Measurements from ENCODE around the gene ELAVL4.

The ELAVL4 gene

DNA sequence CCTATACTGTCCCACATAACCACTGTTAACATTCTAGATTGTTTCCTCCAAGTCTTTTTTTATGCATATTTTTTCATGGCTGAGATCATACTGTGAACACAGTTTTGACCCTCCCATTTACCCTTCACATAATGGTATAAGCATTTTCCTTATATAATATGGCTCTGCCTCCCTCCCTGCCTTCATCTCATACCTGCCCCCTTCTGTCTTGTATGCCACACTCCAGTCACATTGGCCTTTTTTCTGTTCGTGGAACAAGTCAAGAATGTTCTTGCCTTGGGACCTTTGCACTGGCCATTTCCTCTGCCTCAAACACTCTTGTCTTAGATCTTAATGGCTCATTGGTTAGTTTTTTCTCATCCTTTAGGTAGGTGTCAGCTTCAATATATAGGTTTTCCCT lies 24.3 kb upstream of the ELAVL4 start:
- Histone ChIP-seq H3F3A (ENCODE audit: low read depth) (no peaks in the 10 kb centered on the region), H3K36me3 (ENCODE audit: insufficient read depth, low read length) (no peaks in the 10 kb centered on the region), H3K9ac (ENCODE audit: low read depth, low read length, poor library complexity, severe bottlenecking) (no peak overlapping the region), H3K4me1 (ENCODE audit: insufficient read depth, low read length, poor library complexity, severe bottlenecking) (no peaks in the 10 kb centered on the region), H3K27me3 (ENCODE audit: insufficient read depth, low read length, poor library complexity, severe bottlenecking) (no peaks in the 10 kb centered on the region), H3K79me2 (ENCODE audit: insufficient read depth, low read length) (no peaks in the 10 kb centered on the region), H3K4me3 (ENCODE audit: low read length, poor library complexity, severe bottlenecking) (no peak overlapping the region), H3K9me3 (ENCODE audit: insufficient read depth, low read depth, low read length) (no peaks in the 10 kb centered on the region), H2AFZ (ENCODE audit: low read length) (no peak overlapping the region), H3K4me2 (ENCODE audit: low read depth, low read length, poor library complexity, severe bottlenecking) (no peak overlapping the region), H3K9me2 (replicated peaks; ENCODE audit: low read depth, low read length) (no peaks in the 10 kb centered on the region), H4K20me1 (ENCODE audit: insufficient read depth, low read length, poor library complexity, severe bottlenecking) (no peaks in the 10 kb centered on the region)
- TF ChIP-seq, protein P1, sequence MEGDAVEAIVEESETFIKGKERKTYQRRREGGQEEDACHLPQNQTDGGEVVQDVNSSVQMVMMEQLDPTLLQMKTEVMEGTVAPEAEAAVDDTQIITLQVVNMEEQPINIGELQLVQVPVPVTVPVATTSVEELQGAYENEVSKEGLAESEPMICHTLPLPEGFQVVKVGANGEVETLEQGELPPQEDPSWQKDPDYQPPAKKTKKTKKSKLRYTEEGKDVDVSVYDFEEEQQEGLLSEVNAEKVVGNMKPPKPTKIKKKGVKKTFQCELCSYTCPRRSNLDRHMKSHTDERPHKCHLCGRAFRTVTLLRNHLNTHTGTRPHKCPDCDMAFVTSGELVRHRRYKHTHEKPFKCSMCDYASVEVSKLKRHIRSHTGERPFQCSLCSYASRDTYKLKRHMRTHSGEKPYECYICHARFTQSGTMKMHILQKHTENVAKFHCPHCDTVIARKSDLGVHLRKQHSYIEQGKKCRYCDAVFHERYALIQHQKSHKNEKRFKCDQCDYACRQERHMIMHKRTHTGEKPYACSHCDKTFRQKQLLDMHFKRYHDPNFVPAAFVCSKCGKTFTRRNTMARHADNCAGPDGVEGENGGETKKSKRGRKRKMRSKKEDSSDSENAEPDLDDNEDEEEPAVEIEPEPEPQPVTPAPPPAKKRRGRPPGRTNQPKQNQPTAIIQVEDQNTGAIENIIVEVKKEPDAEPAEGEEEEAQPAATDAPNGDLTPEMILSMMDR (conservative IDR thresholded peaks at IDR 0.05; ENCODE audit: low read length): no peak
- no peak for TF ChIP-seq EZH2phosphoT487 (IDR thresholded peaks at IDR 0.05; ENCODE audit: borderline replicate concordance)

DNA sequence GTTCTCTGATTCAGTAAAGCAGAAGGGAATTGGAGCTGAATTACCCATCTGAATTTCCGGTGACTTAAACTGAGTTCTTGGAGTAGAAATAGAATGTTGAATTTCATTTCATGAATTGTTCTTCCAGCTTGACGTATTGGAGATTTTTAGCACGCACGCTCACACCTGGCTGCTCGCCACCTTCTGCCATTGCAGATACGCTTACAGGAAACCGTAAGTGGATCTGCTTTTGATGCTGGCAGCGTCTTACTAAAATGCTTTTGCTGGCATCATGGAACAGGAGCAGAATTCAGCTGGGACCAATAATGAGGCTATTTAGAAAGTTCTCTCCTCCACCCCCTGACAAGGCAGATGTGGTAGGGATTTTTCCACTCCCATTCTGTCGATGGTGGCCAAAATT lies 17.7 kb upstream of the ELAVL4 start:
- H3K79me2 ChIP-seq (ENCODE audit: insufficient read depth, low read length): no peaks in the 10 kb centered on the region
- no peaks in the 10 kb centered on the region for H3K9me3 ChIP-seq (ENCODE audit: insufficient read depth, low read depth, low read length)

DNA sequence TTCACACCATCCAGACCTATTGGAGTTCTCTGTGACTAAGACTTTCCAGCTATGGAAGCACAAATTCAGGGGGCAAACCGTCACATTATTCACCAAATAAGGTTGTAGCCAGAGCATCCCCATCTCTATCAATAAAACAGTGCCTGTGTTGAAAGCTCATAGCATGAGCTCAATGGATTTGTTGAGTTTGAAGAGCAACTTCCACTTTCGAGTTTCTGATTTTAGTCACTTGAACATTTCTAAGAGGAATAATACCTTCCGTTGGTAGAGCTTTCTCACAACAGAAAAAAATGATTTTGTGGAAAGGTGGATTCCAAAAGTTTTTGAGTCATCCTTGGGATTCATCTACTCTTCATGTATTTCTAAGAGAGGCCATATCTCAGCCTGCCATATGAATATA lies 13.0 kb upstream of the ELAVL4 start:
- H3K9ac ChIP-seq (ENCODE audit: low read depth, low read length, poor library complexity, severe bottlenecking): no peak overlapping the region
- no peaks in the 10 kb centered on the region for H3F3A ChIP-seq (ENCODE audit: low read depth)
- H3K4me2 ChIP-seq (ENCODE audit: low read depth, low read length, poor library complexity, severe bottlenecking): no peak overlapping the region
- TF ChIP-seq EZH2phosphoT487 (IDR thresholded peaks at IDR 0.05; ENCODE audit: borderline replicate concordance): no peak
- TF ChIP-seq, protein P1 (conservative IDR thresholded peaks at IDR 0.05; ENCODE audit: low read length): no peak
- H3K79me2 ChIP-seq (ENCODE audit: insufficient read depth, low read length): no peaks in the 10 kb centered on the region
- H3K9me2 ChIP-seq (replicated peaks; ENCODE audit: low read depth, low read length): no peaks in the 10 kb centered on the region
- H3K4me3 ChIP-seq (ENCODE audit: low read length, poor library complexity, severe bottlenecking): no peak overlapping the region
- no peaks in the 10 kb centered on the region for H3K27me3 ChIP-seq (ENCODE audit: insufficient read depth, low read length, poor library complexity, severe bottlenecking)
- no peaks in the 10 kb centered on the region for H4K20me1 ChIP-seq (ENCODE audit: insufficient read depth, low read length, poor library complexity, severe bottlenecking)
- H3K36me3 ChIP-seq (ENCODE audit: insufficient read depth, low read length): no peaks in the 10 kb centered on the region
- no peaks in the 10 kb centered on the region for H3K9me3 ChIP-seq (ENCODE audit: insufficient read depth, low read depth, low read length)
- H3K4me1 ChIP-seq (ENCODE audit: insufficient read depth, low read length, poor library complexity, severe bottlenecking): no peaks in the 10 kb centered on the region
- no peak overlapping the region for H2AFZ ChIP-seq (ENCODE audit: low read length)

More for the DNA sequence above, 17.7 kb upstream of the ELAVL4 start:
- Histone ChIP-seq H4K20me1 (ENCODE audit: insufficient read depth, low read length, poor library complexity, severe bottlenecking) (no peaks in the 10 kb centered on the region), H3K27me3 (ENCODE audit: insufficient read depth, low read length, poor library complexity, severe bottlenecking) (no peaks in the 10 kb centered on the region), H3F3A (ENCODE audit: low read depth) (no peaks in the 10 kb centered on the region), H3K9me2 (replicated peaks; ENCODE audit: low read depth, low read length) (no peaks in the 10 kb centered on the region), H3K9ac (ENCODE audit: low read depth, low read length, poor library complexity, severe bottlenecking) (no peak overlapping the region), H3K36me3 (ENCODE audit: insufficient read depth, low read length) (no peaks in the 10 kb centered on the region), H2AFZ (ENCODE audit: low read length) (no peak overlapping the region), H3K4me2 (ENCODE audit: low read depth, low read length, poor library complexity, severe bottlenecking) (no peak overlapping the region), H3K4me3 (ENCODE audit: low read length, poor library complexity, severe bottlenecking) (no peak overlapping the region), H3K4me1 (ENCODE audit: insufficient read depth, low read length, poor library complexity, severe bottlenecking) (no peaks in the 10 kb centered on the region)
- TF ChIP-seq, protein P1 (conservative IDR thresholded peaks at IDR 0.05; ENCODE audit: low read length): no peak
- no peak for TF ChIP-seq EZH2phosphoT487 (IDR thresholded peaks at IDR 0.05; ENCODE audit: borderline replicate concordance)
